Measurements from ENCODE around the gene SLC38A2. TPM values are rescaled to one million over a fixed set of nuclear protein-coding genes. Genes with fewer than 3 reads are reported as not detected.

The SLC38A2 gene
- total RNA-seq, 1 experiment from 2014 or later = 254 TPM

DNA sequence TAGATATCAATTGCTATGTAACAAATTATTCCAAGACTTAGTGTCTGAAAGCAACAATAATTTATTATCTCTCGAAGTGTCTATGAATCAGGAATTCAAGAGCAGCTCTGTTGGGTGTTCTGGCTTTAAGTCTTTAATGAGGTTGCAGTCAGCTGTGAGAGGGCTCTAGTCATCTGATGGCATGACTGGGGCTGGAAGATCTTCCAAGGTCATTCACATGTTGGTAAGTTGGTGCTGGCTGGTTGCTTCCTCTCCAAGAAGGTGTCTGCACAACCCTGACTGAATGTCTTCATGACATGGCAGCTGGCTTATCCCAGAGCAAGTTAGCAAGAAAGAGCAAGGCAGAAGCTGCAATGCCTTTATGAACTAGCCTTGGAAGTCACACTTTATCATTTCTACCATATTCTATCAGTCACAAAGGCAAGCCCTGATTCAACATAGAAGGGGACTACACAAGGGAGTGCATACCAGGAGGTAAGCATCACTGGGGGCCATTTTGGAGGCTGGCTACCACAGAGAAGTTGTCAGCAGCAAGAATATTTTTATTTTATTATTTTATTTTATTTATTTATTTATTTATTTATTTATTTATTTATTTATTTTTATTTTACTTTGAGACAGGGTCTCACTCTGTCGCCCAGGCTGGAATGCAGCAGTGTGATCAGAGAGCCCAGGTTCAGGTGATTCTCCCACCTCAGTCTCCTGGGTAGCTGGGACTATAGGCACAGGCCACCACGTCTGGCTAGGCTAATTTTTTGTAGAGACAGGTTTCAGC, 7.6 kb upstream of the SLC38A2 start:
- in situ Hi-C loops (cut with HindIII; ENCODE audit: low sequenced_read_pairs) = no loop called here
- no peak for DNase-seq (ENCODE audit: low spot score)

GRCh38 chr12:46379352-46379751, 6.8 kb upstream of the SLC38A2 start:
- in situ Hi-C loops (cut with HindIII; ENCODE audit: low sequenced_read_pairs) = no loop called here
- no peak for DNase-seq (ENCODE audit: low spot score)

- in situ Hi-C loops (cut with HindIII; ENCODE audit: low sequenced_read_pairs) = no loop called here
- no peak for DNase-seq (ENCODE audit: low spot score)
These were observed 6.0 kb upstream of the SLC38A2 start for GRCh38 chr12:46378530-46378929.

DNA sequence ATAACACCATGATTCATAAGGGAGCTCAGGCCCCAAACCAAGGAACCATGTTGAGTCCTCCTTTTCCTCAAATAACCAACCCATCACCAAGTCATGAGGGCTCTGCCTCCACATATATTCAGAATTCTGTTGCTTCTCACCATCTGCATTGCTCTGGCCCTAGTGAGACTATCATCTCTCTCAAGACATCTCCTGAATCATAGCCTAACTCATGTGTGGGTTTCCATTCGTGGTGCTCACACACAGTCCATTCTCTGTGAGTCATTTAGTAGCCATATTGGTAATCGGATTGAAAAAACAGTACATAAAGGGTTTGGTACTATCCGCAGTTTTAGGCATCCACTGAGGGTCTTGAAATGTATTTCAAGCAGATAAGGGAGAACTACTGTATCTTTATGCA, 5.1 kb upstream of the SLC38A2 start:
- DNase-seq (ENCODE audit: low spot score) = no peak
- in situ Hi-C loops (cut with HindIII; ENCODE audit: low sequenced_read_pairs) = no loop called here

DNA sequence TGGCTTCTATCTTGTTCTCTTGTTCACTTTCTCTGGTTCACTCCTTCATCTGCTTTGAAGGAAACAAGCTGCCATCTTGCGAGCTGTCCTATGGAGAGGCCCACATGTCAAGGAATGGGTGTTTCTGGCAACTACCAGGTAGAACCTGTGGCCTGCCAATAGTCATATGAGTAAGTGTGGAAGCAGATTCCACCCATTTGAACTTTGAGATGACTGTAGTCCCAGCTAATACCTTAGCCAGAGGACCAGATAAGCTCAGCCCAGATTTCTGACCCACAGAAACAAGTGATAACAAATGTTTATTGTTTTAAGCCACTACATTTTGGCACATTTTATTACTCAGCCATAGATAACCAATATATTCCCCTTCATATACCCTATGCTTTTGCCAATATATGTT, 4.0 kb upstream of the SLC38A2 start:
- DNase-seq (ENCODE audit: low spot score) = no peak
- in situ Hi-C loops (cut with HindIII; ENCODE audit: low sequenced_read_pairs) = no loop called here

- in situ Hi-C loops (cut with HindIII; ENCODE audit: low sequenced_read_pairs) = no loop called here
- no peak for DNase-seq (ENCODE audit: low spot score)
These were observed 2.1 kb upstream of the SLC38A2 start for GRCh38 chr12:46374711-46375110.

DNA sequence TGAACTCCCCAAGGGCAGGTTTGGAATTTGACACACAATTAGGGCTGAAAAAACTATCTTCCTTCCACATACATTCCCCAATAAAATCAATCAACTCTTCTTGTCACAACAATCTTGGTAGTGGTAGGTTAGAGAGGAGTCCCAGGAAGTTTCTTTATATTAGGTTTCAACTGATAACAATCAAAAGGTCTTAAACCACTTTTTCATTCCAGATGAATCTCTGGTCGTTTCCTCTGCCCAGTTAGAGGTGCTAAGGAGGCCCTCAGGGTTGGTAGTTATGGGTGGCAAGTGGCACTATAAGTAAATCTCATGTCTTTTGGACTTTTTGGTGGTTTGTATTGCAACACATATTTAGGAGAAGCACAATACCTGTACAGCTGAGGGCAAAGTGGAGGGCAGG, 1.7 kb upstream of the SLC38A2 start:
- DNase-seq (ENCODE audit: low spot score) = no peak
- in situ Hi-C loops (cut with HindIII; ENCODE audit: low sequenced_read_pairs) = no loop called here

- in situ Hi-C loops (cut with HindIII; ENCODE audit: low sequenced_read_pairs) = no loop called here
- DNase-seq (ENCODE audit: low spot score) = peak; percentile 73
These were observed 1.0 kb upstream of the SLC38A2 start for GRCh38 chr12:46373301-46374296.

DNA sequence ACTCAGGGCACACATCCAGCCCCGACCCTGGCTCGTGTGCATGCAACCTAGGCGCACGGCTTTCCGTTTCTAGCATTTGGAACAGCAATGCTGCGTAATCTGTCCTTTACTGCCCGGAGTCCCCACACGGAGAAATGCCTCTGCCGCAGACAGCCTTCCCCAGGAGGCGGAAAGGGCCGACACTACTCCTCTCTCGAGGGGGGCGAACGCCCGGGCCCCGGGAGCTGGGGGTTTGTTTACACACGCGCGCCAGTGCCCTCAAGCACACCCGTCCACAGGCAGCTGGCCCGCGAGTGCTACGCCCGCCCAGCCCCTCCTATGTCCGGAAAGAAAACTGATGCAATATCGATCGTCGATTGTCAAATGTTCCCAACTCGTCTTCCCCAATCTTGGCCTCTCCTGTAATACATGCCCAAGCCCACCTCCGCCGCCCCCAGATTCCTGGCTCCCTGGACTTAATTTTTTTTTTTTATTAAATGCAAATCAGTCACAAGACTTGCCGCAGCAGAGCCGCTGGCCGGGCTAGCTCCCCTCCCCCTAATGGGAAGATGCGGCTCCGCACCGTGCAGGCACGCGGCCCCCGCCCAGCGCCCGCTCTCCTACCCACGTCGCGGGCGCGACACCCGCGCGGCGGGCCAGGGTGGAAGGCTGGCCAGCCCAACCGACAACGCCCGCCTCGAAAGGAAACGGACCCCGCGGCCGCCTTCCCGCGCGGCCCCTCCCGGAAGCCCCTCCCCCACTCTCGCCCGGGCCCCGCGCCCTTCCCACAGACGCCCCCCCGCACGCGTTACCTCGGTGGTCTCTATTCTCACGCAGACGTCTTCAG, 642 bp downstream of the SLC38A2 start:
- peak; percentile 46 for DNase-seq (ENCODE audit: low spot score)
- in situ Hi-C loops (cut with HindIII; ENCODE audit: low sequenced_read_pairs) = no loop called here

GRCh38 chr12:46370792-46371717, 1.5 kb downstream of the SLC38A2 start:
- in situ Hi-C loops (cut with HindIII; ENCODE audit: low sequenced_read_pairs) = no loop called here
- peak; percentile 88 for DNase-seq (ENCODE audit: low spot score)

DNA sequence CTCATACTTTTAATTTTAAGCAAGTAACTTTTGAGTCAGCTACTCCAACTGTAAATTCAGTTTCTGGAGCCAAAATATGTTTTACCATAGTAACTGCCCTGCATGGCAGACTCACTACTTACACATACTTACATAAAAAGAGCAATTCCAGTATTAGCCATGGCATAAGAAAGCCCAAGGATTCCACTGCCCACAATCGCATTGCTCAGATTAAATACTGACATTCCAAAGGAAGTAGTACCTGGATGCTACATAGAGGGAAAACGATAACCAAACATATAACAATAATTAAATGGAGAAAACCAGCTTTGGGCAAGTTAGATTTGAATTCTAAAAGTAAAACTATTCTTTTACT, 2.2 kb downstream of the SLC38A2 start:
- no peak for DNase-seq (ENCODE audit: low spot score)
- in situ Hi-C loops (cut with HindIII; ENCODE audit: low sequenced_read_pairs) = no loop called here

DNA sequence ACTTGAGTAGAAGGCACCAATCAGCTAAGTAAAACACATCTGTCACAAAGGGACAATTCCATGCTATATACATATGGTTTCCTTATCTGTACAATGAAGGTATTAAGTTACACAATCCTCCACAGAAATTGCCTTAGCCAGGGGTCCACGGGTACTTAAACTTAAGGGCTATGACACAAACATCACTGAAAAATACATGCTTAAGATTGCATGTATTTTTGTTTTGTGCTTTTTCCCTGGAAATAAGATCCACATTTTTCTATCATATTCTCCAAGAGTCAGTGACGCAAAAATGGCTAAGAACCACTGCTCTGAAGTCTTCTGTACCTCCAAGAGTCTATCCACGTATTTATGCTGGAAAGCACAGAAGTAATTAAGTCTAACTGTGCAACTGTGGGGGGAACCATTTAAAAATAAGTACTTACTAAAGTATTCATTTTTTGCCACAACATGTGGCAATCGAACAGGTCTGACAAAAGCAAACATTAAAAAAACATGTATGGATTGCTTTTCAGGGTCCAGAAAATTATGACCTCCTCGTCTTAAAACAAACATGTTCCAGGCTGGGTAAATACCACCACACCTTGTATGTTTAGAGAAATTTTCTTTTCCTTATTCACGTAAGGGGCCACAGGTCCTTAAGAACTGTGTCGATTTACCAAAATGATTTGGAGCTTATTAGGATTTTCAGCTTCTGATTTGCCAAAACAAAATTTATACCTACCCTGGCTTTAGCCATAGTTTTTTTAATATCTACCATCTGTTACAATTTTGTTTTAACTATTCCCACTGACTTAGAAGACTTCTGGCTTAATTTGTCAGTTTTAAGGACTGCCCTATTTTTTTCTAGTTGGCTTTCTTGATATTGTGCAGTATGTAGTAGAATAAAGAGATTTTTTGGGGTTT, 2.8 kb downstream of the SLC38A2 start:
- in situ Hi-C loops (cut with HindIII; ENCODE audit: low sequenced_read_pairs) = no loop called here
- no peak for DNase-seq (ENCODE audit: low spot score)

GRCh38 chr12:46369095-46369473, 3.5 kb downstream of the SLC38A2 start:
- DNase-seq (ENCODE audit: low spot score) = no peak
- in situ Hi-C loops (cut with HindIII; ENCODE audit: low sequenced_read_pairs) = no loop called here

DNA sequence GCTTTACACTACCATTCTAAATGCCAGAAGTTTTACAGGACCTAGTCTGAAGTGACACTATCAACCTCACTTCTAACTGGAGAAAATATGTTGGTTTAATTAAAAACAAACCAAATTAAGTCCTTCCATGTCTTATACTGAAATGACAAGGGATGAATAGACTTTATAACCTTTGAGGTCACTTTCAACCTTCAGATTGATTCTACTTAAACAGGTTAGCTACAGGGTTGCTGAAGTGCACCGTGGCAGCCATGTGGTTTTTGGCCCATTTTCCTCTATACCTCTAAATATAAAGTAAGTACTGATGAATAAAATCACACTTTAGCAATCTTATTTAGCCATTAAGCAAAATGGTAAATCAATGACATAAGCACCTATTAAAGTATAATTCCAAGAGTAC, 3.9 kb downstream of the SLC38A2 start:
- in situ Hi-C loops (cut with HindIII; ENCODE audit: low sequenced_read_pairs) = no loop called here
- no peak for DNase-seq (ENCODE audit: low spot score)

GRCh38 chr12:46368138-46368537, 4.4 kb downstream of the SLC38A2 start:
- in situ Hi-C loops (cut with HindIII; ENCODE audit: low sequenced_read_pairs) = no loop called here
- no peak for DNase-seq (ENCODE audit: low spot score)

DNA sequence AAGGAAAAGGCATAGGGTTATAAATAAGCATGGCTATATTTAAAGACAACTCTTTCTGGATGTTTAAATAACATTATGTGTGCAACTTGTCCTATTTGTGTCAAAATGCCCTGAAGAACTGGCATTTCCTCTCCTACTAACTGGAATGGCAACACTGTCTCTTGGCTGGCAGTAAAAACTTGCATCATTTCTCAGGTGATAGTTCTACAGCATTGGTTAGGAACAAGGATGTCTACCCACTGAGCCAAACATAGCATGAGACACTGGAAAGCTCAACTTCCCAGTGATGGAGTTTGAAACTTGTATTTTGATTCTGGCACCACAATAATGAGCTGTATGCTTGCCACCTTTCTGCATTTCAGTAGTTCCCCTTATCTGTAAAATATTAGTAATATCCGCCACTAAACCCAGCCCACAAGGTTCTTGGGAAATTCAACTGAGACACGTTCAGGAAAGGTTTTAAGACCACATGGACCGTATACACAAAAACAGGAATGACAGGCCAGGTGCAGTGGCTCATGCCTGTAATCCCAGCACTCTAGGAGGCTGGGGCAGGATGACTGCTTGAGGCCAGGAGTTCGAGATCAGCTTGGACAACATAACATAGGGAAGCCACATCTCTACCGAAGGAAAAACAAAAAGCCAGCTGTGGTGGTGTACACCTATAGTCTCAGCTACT, 5.1 kb downstream of the SLC38A2 start:
- DNase-seq (ENCODE audit: low spot score) = no peak
- in situ Hi-C loops (cut with HindIII; ENCODE audit: low sequenced_read_pairs) = no loop called here

DNA sequence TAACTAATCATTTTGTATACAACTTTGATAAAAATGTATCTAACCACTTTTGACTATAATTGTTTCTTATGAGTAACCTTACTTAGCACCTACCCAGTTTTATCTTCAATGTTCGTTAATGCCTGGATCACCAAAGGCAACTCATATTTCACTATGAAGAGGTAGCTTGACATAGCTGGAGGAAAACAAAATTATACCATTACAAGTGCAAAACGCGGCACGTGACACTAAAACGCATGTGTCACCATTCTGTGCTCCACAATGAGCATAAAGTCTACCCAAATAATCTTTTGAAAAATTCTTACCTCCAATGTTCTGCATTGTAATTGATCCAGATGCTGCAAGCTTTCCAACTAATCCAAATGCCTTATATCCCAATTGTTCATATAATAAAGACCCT, 5.8 kb downstream of the SLC38A2 start:
- DNase-seq (ENCODE audit: low spot score) = no peak
- in situ Hi-C loops (cut with HindIII; ENCODE audit: low sequenced_read_pairs) = no loop called here

All from G401 (cell line).